Neural crest cell (in vitro differentiated cells): ENCODE results near the gene PCSK5. TPM values are rescaled to one million over a fixed set of nuclear protein-coding genes. Genes with fewer than 3 reads are reported as not detected.

Experiments
- DNase-seq: peaks from one replicate; pipeline ENCODE4 v3.0.0; 2021; ENCODE audit warnings: low read depth, mixed read lengths, low spot score
- H3K27ac Mint-ChIP-seq: one replicate; pipeline ENCODE4 v1.8.0; 2021; ENCODE audit warnings: mild to moderate bottlenecking, mixed read lengths; ENCODE audit not compliant: unreplicated experiment
- H3K27me3 Mint-ChIP-seq: 2 replicates; pipeline ENCODE4 v1.8.0; 2021; ENCODE audit warnings: low read depth, mild to moderate bottlenecking, mixed read lengths
- H3K36me3 Mint-ChIP-seq: 2 replicates; pipeline ENCODE4 v1.8.0; 2021; ENCODE audit warnings: low read depth, mild to moderate bottlenecking, mixed read lengths
- H3K4me1 Mint-ChIP-seq: 2 replicates; pipeline ENCODE4 v1.8.0; 2021; ENCODE audit warnings: mixed read lengths
- H3K4me3 Mint-ChIP-seq: one replicate; pipeline ENCODE4 v1.8.0; 2021; ENCODE audit warnings: mild to moderate bottlenecking, mixed read lengths
- H3K9me3 Mint-ChIP-seq: 2 replicates; pipeline ENCODE4 v1.8.0; 2021; ENCODE audit warnings: mixed read lengths
- CTCF ChIP-seq: fragments of 200-600 bp; sonication (generic); conservative IDR thresholded peaks from 2 replicates; pipeline ENCODE4 v1.5.0; 2021; ENCODE audit warnings: antibody characterized with exemption, mild to moderate bottlenecking
- total RNA-seq: library from RNA; stranded (reverse); gene quantifications from 2 replicates; pipeline ENCODE4 v1.2.1, GENCODE V29; 2021

PCSK5 gene
- total RNA-seq, 1 donor from 2014 or later = 3.1 TPM

GRCh38 chr9:76082057-76082456 lies 191.6 kb downstream of the PCSK5 start:
- TF ChIP-seq CTCF = no peak
- Mint-ChIP-seq H3K36me3 (peaks cover 9% of the 10 kb centered on the region), H3K27ac (no peak overlapping the region), H3K4me1 (no peaks in the 10 kb centered on the region), H3K4me3 (no peak overlapping the region), H3K27me3 (no peaks in the 10 kb centered on the region), H3K9me3 (peaks cover 7% of the 10 kb centered on the region)
- no peak for DNase-seq

- H3K4me1 Mint-ChIP-seq = no peaks in the 10 kb centered on the region
These were observed 195.1 kb downstream of the PCSK5 start for GRCh38 chr9:76085596-76085995.

GRCh38 chr9:76086539-76086938 lies 196.1 kb downstream of the PCSK5 start:
- Mint-ChIP-seq H3K4me1 (no peaks in the 10 kb centered on the region), H3K4me3 (no peak overlapping the region), H3K9me3 (no peaks in the 10 kb centered on the region), H3K27ac (no peak overlapping the region), H3K27me3 (no peaks in the 10 kb centered on the region), H3K36me3 (no peaks in the 10 kb centered on the region)
- DNase-seq = no peak
- TF ChIP-seq CTCF = no peak

More at GRCh38 chr9:76085596-76085995, 195.1 kb downstream of the PCSK5 start:
- TF ChIP-seq CTCF = no peak
- Mint-ChIP-seq H3K4me3 (no peak overlapping the region), H3K9me3 (no peaks in the 10 kb centered on the region), H3K27ac (no peak overlapping the region), H3K36me3 (no peaks in the 10 kb centered on the region), H3K27me3 (no peaks in the 10 kb centered on the region)
- DNase-seq = no peak

- Mint-ChIP-seq H3K4me1 (no peaks in the 10 kb centered on the region), H3K36me3 (no peaks in the 10 kb centered on the region), H3K4me3 (no peak overlapping the region), H3K9me3 (no peaks in the 10 kb centered on the region), H3K27me3 (no peaks in the 10 kb centered on the region), H3K27ac (no peak overlapping the region)
- no peak for TF ChIP-seq CTCF
- no peak for DNase-seq
These were observed 197.5 kb downstream of the PCSK5 start for GRCh38 chr9:76087976-76088375.

GRCh38 chr9:76090330-76090729 lies 199.9 kb downstream of the PCSK5 start:
- no peak for DNase-seq
- no peaks in the 10 kb centered on the region for H3K27me3 Mint-ChIP-seq
- no peaks in the 10 kb centered on the region for H3K36me3 Mint-ChIP-seq
- no peaks in the 10 kb centered on the region for H3K4me1 Mint-ChIP-seq
- no peak overlapping the region for H3K4me3 Mint-ChIP-seq
- H3K27ac Mint-ChIP-seq = no peak overlapping the region
- TF ChIP-seq CTCF = no peak
- no peaks in the 10 kb centered on the region for H3K9me3 Mint-ChIP-seq

GRCh38 chr9:76090909-76091308 lies 200.4 kb downstream of the PCSK5 start:
- Mint-ChIP-seq H3K4me3 (no peak overlapping the region), H3K27me3 (no peaks in the 10 kb centered on the region), H3K4me1 (no peaks in the 10 kb centered on the region), H3K9me3 (no peaks in the 10 kb centered on the region), H3K36me3 (no peaks in the 10 kb centered on the region), H3K27ac (no peak overlapping the region)
- no peak for DNase-seq
- TF ChIP-seq CTCF = no peak
